ENCODE data around the gene ROR1. TPM values are rescaled to one million over a fixed set of nuclear protein-coding genes. Genes with fewer than 3 reads are reported as not detected.

ROR1 gene
- total RNA-seq (2022; extraction: Qiagen RNA extraction; ENCODE audit: low read depth), result 12.3 to 15.2 TPM (median 13.1 TPM) in 5 replicates

GRCh38 chr1:63773815-63774616 is at the start of gene ROR1:
ROR1 (plus strand) TSS chr1:63774017.

GRCh38 chr1:64203420-64203819 is 429.6 kb downstream of the ROR1 start, which contains the start of gene UBE2U:
UBE2U (plus strand) TSS chr1:64203623; CDS start chr1:64204051, 428 bp downstream.

Other genes with a start within 250 kb of the ROR1 start
- 36.1 to 40.5 TPM (median 39.4 TPM) in 5 replicates for gene PGM1, start 180.6 kb upstream of the ROR1 start, total RNA-seq (2022; extraction: Qiagen RNA extraction; ENCODE audit: low read depth)

Data from A549 treated with DMSO at 1 μM for 4 hours (cell line).